GM12878 (cell line): ENCODE results near the gene MACROD2. TPM values are rescaled to one million over a fixed set of nuclear protein-coding genes. Genes with fewer than 3 reads are reported as not detected.

Experiments used
- ATAC-seq: fragments of 200-7000 bp; cut with Tn5 transposase; 3 replicates; pipeline ENCODE4 v1.9.1; 2020; ENCODE audit warnings: mild to moderate bottlenecking, moderate library complexity
- BruUV-seq: library from RNA; stranded (reverse); fragments of 400-500 nt; replicated peaks from 2 replicates; lab custom pipeline; 2021; lab: Mats Ljungman, UMichigan
- CTCF ChIA-PET: fragments of 300-600 bp; sonication (Branson Sonifier 250); formaldehyde crosslinking; extraction: SDS; loops from one replicate; lab custom pipeline; 2021; ENCODE audit warnings: inconsistent platforms; lab: Yijun Ruan, JAX
- POLR2A ChIA-PET: fragments of 350-600 bp; formaldehyde crosslinking; extraction: SDS; loops from one replicate; lab custom pipeline; 2021; ENCODE audit warnings: inconsistent platforms; lab: Charles Lee
- RAD21 ChIA-PET: fragments of 300-600 bp; sonication (Branson Sonifier 250); formaldehyde crosslinking; loops from one replicate; lab custom pipeline; 2023; ENCODE audit warnings: antibody characterized with exemption; ENCODE audit not compliant: unreplicated experiment; lab: Charles Lee
- SMC1A ChIA-PET: fragments of 300-600 bp; sonication (Branson Sonifier 250); formaldehyde crosslinking; loops from one replicate; lab custom pipeline; 2023; ENCODE audit not compliant: unreplicated experiment, uncharacterized antibody; lab: Charles Lee
- DNase-seq: peaks from one replicate; pipeline ENCODE4 v3.0.0-alpha.2; 2011; ENCODE audit warnings: low read depth, low spot score
- FAIRE-seq: peaks from 3 replicates; lab custom pipeline; 2011; peaks lifted over from hg19 to GRCh38; lab: Jason Lieb, UNC
- H2AFZ ChIP-seq: 2 replicates; pipeline ENCODE4 v1.6.0; 2011; ENCODE audit warnings: low read depth, low read length, control low read depth; ENCODE audit not compliant: control insufficient read depth
- H3K27ac ChIP-seq: 2 replicates; pipeline ENCODE4 v1.5.1; 2011; ENCODE audit warnings: control low read depth; ENCODE audit not compliant: control insufficient read depth, insufficient read depth
- H3K27me3 ChIP-seq, 2 experiments: replicated peaks in 1 of 2; 2 replicates each; pipeline versions ENCODE4 v1.6.0 to v1.6.1; 2011; ENCODE audit warnings: low read length in 1 of 2; ENCODE audit not compliant: control insufficient read depth in 2 of 2, insufficient read depth in 2 of 2
- H3K36me3 ChIP-seq, 2 experiments: 2 replicates each; pipeline ENCODE4 v1.5.1; 2011; ENCODE audit warnings: low read length in 1 of 2; ENCODE audit not compliant: control insufficient read depth in 2 of 2, insufficient read depth in 2 of 2
- H3K4me1 ChIP-seq: 2 replicates; pipeline ENCODE4 v1.6.1; 2011; ENCODE audit warnings: mild to moderate bottlenecking, low read length, moderate library complexity, mixed read lengths; ENCODE audit not compliant: control insufficient read depth, insufficient read depth
- H3K4me2 ChIP-seq: 2 replicates; pipeline ENCODE4 v1.6.0; 2011; ENCODE audit warnings: control low read depth; ENCODE audit not compliant: control insufficient read depth, insufficient read depth
- H3K4me3 ChIP-seq: fragments of 200-600 bp; sonication (generic); 2 replicates; pipeline ENCODE4 v1.5.1; 2016
- H3K79me2 ChIP-seq: 2 replicates; pipeline ENCODE4 v1.6.0; 2011; ENCODE audit warnings: low read length; ENCODE audit not compliant: control insufficient read depth, insufficient read depth
- H3K9ac ChIP-seq: 2 replicates; pipeline ENCODE4 v1.8.0; 2011; ENCODE audit warnings: low read length, control low read depth, mixed read lengths; ENCODE audit not compliant: control insufficient read depth, insufficient read depth
- H3K9me3 ChIP-seq: replicated peaks from 3 replicates; pipeline ENCODE4 v1.5.1; 2011; ENCODE audit warnings: mild to moderate bottlenecking, low read length; ENCODE audit not compliant: control insufficient read depth, insufficient read depth
- H4K20me1 ChIP-seq: 2 replicates; pipeline ENCODE4 v1.6.0; 2011; ENCODE audit not compliant: control insufficient read depth, insufficient read depth
- EGR1 ChIP-seq, 2 experiments: IDR thresholded peaks; 1 replicate in 1 of 2; 2 replicates in 1 of 2; pipeline ENCODE4 v1.6.1; 2011 to 2012; ENCODE audit warnings: low read depth in 2 of 2, low read length in 2 of 2, borderline replicate concordance in 1 of 2, mild to moderate bottlenecking in 1 of 2, moderate library complexity in 1 of 2
- ELK1 ChIP-seq: IDR thresholded peaks from 2 replicates; pipeline ENCODE4 v1.6.1; 2012; ENCODE audit warnings: low read depth, low read length, improper control_type of control experiment
- JUNB ChIP-seq: IDR thresholded peaks from 2 replicates; pipeline ENCODE4 v1.6.1; 2016; ENCODE audit warnings: antibody characterized with exemption, mild to moderate bottlenecking
- KAT2A ChIP-seq: conservative IDR thresholded peaks from 2 replicates; pipeline ENCODE4 v1.6.1; 2011; ENCODE audit warnings: low read depth, low read length; ENCODE audit not compliant: control insufficient read depth
- MYB ChIP-seq: fragments of 150-350 bp; IDR thresholded peaks from 2 replicates; pipeline ENCODE4 v1.6.1; 2014; ENCODE audit warnings: mild to moderate bottlenecking, low read depth, low read length, borderline replicate concordance
- PKNOX1 ChIP-seq: fragments of 450-650 bp; IDR thresholded peaks from 2 replicates; pipeline ENCODE4 v1.6.1; 2016; ENCODE audit warnings: mild to moderate bottlenecking
- RAD21 ChIP-seq: IDR thresholded peaks from 2 replicates; pipeline ENCODE4 v1.6.1; 2011; ENCODE audit warnings: mild to moderate bottlenecking, low read depth, low read length, moderate library complexity; ENCODE audit not compliant: insufficient read depth
- RFX5 ChIP-seq: IDR thresholded peaks from 2 replicates; pipeline ENCODE4 v1.6.1; 2011; ENCODE audit warnings: low read depth, low read length, improper control_type of control experiment
- SIN3A ChIP-seq: IDR thresholded peaks from 2 replicates; pipeline ENCODE4 v1.6.1; 2012; ENCODE audit warnings: low read depth, low read length, improper control_type of control experiment
- TARDBP ChIP-seq: IDR thresholded peaks from 2 replicates; pipeline ENCODE4 v1.6.1; 2016; ENCODE audit warnings: borderline replicate concordance
- ZBTB4 ChIP-seq: fragments of 450-650 bp; formaldehyde crosslinking; IDR thresholded peaks from 2 replicates; pipeline ENCODE4 v1.4.0; 2022; ENCODE audit warnings: mild to moderate bottlenecking, moderate library complexity
- WGBS: methylation state at CpG from one replicate; pipeline ENCODE4 v1.1.6; 2016; ENCODE audit warnings: low lambda C conversion rate; ENCODE audit not compliant: insufficient replicate concordance, insufficient coverage; ENCODE audit errors: missing lambda C conversion rate; 5-methylcytosine and 5-hydroxymethylcytosine counted together
- in situ Hi-C: fragments of 300-500 bp; cut with MboI; formaldehyde crosslinking; loops from 9 replicates; pipeline ENCODE4 v1.14.3; 2018; ENCODE audit warnings: mixed read lengths
- intact Hi-C: fragments of 100-400 bp; cut with micrococcal nuclease; formaldehyde crosslinking; loops from one replicate; pipeline ENCODE4 v1.14.2; 2022; ENCODE audit not compliant: unreplicated experiment
- polyA plus RNA-seq, 11 experiments: library from polyadenylated mRNA; depleted of rRNA in 4 of 11; unstranded in 6 of 11; stranded (reverse) in 5 of 11; fragments of >200 nt; fragmentation: Nextera tagmentation in 4 of 11; fragmentation: Illumina TruSeq in 1 of 11; extraction: Ambion mirVana in 4 of 11; extraction: Trizol in 1 of 11; gene quantifications; 1 replicate in 1 of 11; 2 replicates in 10 of 11; pipeline versions ENCODE4 v1.2.1 to v1.2.3, GENCODE V29; 2011 to 2016; ENCODE audit warnings: inconsistent platforms in 2 of 11, missing spikeins in 2 of 11, low read depth in 1 of 11
- total RNA-seq, 4 experiments: library from RNA; depleted of rRNA in 3 of 4; stranded (reverse); fragments of >200 nt in 3 of 4; fragmentation: Illumina TruSeq in 1 of 4; extraction: Trizol in 1 of 4; gene quantifications; 2 replicates each; pipeline versions ENCODE4 v1.2.1 to v1.2.3, GENCODE V29; 2013 to 2021

Gene MACROD2
- total and polyA plus RNA-seq, 10 of the 15 experiments (the other 5 are each of a cell fraction or from before 2014, with no cell fraction given) = 1.1 to 21.5 (median 2.2) TPM

- TF ChIP-seq RFX5 = no peak
- no peak for TF ChIP-seq TARDBP
Measured at GRCh38 chr20:15992564-15992963, 1997.2 kb downstream of the MACROD2 start (continued).

GRCh38 chr20:16000112-16000511, 2004.8 kb downstream of the MACROD2 start:
- Histone ChIP-seq H3K27ac (no peak overlapping the region), H3K4me1 (no peaks in the 10 kb centered on the region), H3K4me2 (no peak overlapping the region), H2AFZ (no peak overlapping the region), H3K4me3 (no peak overlapping the region), H3K9ac (no peak overlapping the region), H3K9me3 (peaks cover 4% of the 10 kb centered on the region; the same call in 2 of the 3 replicates), H3K79me2 (no peaks in the 10 kb centered on the region), H3K36me3 (no peaks in the 10 kb centered on the region), H3K27me3 (no peaks in the 10 kb centered on the region), H4K20me1 (no peaks in the 10 kb centered on the region)
- POLR2A ChIA-PET = no interaction called here
- RAD21 ChIA-PET = no interaction called here
- no TSS peak for BruUV-seq
- CTCF ChIA-PET = no interaction called here
- 58% methylated on average over 1 of the region's 1 CpG for WGBS
- no peak for TF ChIP-seq EGR1 (IDR thresholded peaks at IDR 0.05; ENCODE audit: borderline replicate concordance in 1 of 2, low read depth in 2 of 2, low read length in 2 of 2)
- no peak for TF ChIP-seq PKNOX1
- intact Hi-C loops (no loop called here), in situ Hi-C loops (no loop called here)
- DNase-seq (no peak), ATAC-seq (no peak), FAIRE-seq (no peak)
- SMC1A ChIA-PET = no interaction called here

- Histone ChIP-seq H3K9ac (no peak overlapping the region), H4K20me1 (no peaks in the 10 kb centered on the region), H3K9me3 (peaks cover 4% of the 10 kb centered on the region; the same call in 2 of the 3 replicates), H3K36me3 (no peaks in the 10 kb centered on the region), H3K27ac (no peak overlapping the region), H3K79me2 (no peaks in the 10 kb centered on the region), H3K4me3 (no peak overlapping the region), H3K27me3 (no peaks in the 10 kb centered on the region), H2AFZ (no peak overlapping the region), H3K4me1 (no peaks in the 10 kb centered on the region), H3K4me2 (no peak overlapping the region)
- SMC1A ChIA-PET = no interaction called here
- BruUV-seq = no TSS peak
- intact Hi-C loops (no loop called here), in situ Hi-C loops (no loop called here)
- DNase-seq (no peak), FAIRE-seq (no peak), ATAC-seq (no peak)
- 52% methylated on average over 2 of the region's 2 CpGs for WGBS
- RAD21 ChIA-PET = no interaction called here
- CTCF ChIA-PET = no interaction called here
- POLR2A ChIA-PET = no interaction called here
- TF ChIP-seq KAT2A (no peak), ZBTB4 (CRISPR knock-in tag) (no peak), ELK1 (no peak), RAD21 (no peak), JUNB (no peak), SIN3A (no peak), MYB (no peak), EGR1 (IDR thresholded peaks at IDR 0.05; ENCODE audit: borderline replicate concordance in 1 of 2, low read depth in 2 of 2, low read length in 2 of 2) (no peak)
Measured at GRCh38 chr20:16001286-16001685, 2006.0 kb downstream of the MACROD2 start.
